ENCODE results near the gene FCRL1.

FCRL1 gene

GRCh38 chr1:157819896-157820295 lies at the start of gene FCRL1:
Gene FCRL1, minus strand, starts transcription at chr1:157820120. Its CDS starts 83 bp downstream, at chr1:157820037.
- no peak for DNase-seq

- no peak for DNase-seq
Observed at GRCh38 chr1:157868654-157869053, 48.7 kb upstream of the FCRL1 start.

GRCh38 chr1:157862114-157863070 lies 42.5 kb upstream of the FCRL1 start:
- DNase-seq: no peak

- no peak for DNase-seq
Observed at GRCh38 chr1:157856538-157856937, 36.6 kb upstream of the FCRL1 start.

- no peak for DNase-seq
Observed at GRCh38 chr1:157852476-157852875, 32.6 kb upstream of the FCRL1 start.

- no peak for DNase-seq
Observed at GRCh38 chr1:157849229-157849875, 29.4 kb upstream of the FCRL1 start.

- no peak for DNase-seq
Observed at GRCh38 chr1:157844089-157844830, 24.3 kb upstream of the FCRL1 start.

GRCh38 chr1:157842939-157843338 lies 23.0 kb upstream of the FCRL1 start:
- no peak for DNase-seq

- no peak for DNase-seq
Observed at GRCh38 chr1:157841708-157842107, 21.8 kb upstream of the FCRL1 start, which contains the start of gene CD5L. Gene CD5L, minus strand, starts transcription at chr1:157841808. Its CDS starts 107 bp downstream, at chr1:157841701.

- DNase-seq: no peak
Observed at GRCh38 chr1:157838966-157839365, 19.0 kb upstream of the FCRL1 start.

GRCh38 chr1:157834430-157834829 lies 14.5 kb upstream of the FCRL1 start:
- DNase-seq: no peak

GRCh38 chr1:157833145-157833544 lies 13.2 kb upstream of the FCRL1 start:
- no peak for DNase-seq

GRCh38 chr1:157831968-157832626 lies 12.2 kb upstream of the FCRL1 start:
- no peak for DNase-seq

- DNase-seq: no peak
Observed at GRCh38 chr1:157830887-157831286, 11.0 kb upstream of the FCRL1 start.

GRCh38 chr1:157829711-157830110 lies 9.8 kb upstream of the FCRL1 start:
- no peak for DNase-seq

- no peak for DNase-seq
Observed at GRCh38 chr1:157829210-157829609, 9.3 kb upstream of the FCRL1 start.

GRCh38 chr1:157820299-157820698 lies 379 bp upstream of the FCRL1 start:
- no peak for DNase-seq

GRCh38 chr1:157819215-157819614 lies 705 bp downstream of the FCRL1 start:
- no peak for DNase-seq

GRCh38 chr1:157813269-157813668 lies 6.7 kb downstream of the FCRL1 start:
- DNase-seq: no peak

GRCh38 chr1:157806431-157807149 lies 13.3 kb downstream of the FCRL1 start:
- DNase-seq: no peak

GRCh38 chr1:157803851-157804250 lies 16.1 kb downstream of the FCRL1 start:
- no peak for DNase-seq

- DNase-seq: no peak
Observed at GRCh38 chr1:157799996-157800395, 19.9 kb downstream of the FCRL1 start.
